Activated effector memory CD4-positive, alpha-beta T cell treated with anti-CD3 and anti-CD28 coated beads, Interleukin-2, amount 50 U/mL, for 16 hours (primary cell): Measurements from ENCODE around the gene BCL2L1.
A peak's percentile ranks its signal among the peaks of the same experiment; 100 is the strongest.
"Not testable (repeated sequence)": the region's sequence is repeated elsewhere in the genome, so short reads cannot be mapped to it uniquely, and the experiment has no call there.

Experiments
- DNase-seq: peaks from one replicate; pipeline ENCODE4 v3.0.0-alpha.2; 2020

The BCL2L1 gene

DNA sequence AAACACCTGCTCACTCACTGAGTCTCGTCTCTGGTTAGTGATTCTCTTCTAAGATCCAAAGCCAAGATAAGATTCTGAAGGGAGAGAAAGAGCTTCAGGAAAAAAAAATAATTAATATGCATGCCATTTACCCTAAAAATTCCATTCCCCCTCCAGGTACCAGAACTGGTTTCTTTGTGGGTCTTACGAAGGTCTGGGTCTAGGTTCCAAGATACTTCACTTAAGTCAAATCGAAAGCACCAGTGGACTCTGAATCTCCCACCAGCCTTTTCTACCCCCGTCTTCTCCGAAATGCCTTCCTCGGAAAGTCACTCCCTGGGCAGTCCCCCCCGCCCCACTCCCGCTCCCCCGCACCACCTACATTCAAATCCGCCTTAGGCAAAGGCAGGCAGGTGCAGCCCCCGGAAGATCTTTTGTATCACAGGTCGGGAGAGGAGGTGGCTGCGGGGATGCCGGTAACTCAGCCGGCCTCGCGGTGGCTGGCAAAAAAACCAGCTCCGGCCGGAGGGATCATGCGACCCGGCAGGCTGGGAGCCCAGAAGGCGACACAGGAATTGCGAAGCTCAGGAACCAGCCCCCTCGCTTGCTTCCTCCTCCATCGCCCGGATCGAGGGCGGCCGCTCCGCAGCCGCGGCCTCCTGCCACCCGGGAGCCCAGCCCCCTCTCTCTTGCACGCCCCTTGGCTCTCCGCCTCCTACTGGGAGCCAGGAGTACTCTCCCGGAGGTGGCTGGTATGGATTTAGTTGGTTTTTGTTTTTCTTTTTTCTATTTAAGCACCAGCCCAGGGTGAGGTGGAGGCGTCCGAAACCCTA is at the start of gene BCL2L1:
Gene BCL2L1 (minus strand): TSS at position 612 of the 812 bp plus-strand sequence. CDS start 650 bp downstream, outside the sequence.
- DNase-seq = peak; percentile 89

DNA sequence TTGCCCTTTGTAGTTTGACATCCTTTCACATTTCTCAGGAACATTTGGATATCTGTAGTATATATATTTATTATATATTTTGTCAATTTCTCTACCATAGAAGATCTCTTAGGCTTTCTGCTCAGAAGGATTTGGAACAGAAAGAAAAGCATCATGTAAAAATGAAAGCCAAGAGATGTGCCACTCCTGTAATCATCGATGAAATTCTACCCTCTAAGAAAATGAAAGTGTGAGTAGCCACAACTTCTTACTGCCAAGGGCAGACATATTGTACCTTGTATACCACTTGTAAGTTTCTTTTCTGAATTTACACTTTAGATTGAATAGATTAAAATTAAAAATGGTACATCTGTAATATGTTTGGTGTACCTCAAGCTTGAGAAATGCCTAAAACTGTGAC is 47.6 kb upstream of the BCL2L1 start:
- no peak for DNase-seq

DNA sequence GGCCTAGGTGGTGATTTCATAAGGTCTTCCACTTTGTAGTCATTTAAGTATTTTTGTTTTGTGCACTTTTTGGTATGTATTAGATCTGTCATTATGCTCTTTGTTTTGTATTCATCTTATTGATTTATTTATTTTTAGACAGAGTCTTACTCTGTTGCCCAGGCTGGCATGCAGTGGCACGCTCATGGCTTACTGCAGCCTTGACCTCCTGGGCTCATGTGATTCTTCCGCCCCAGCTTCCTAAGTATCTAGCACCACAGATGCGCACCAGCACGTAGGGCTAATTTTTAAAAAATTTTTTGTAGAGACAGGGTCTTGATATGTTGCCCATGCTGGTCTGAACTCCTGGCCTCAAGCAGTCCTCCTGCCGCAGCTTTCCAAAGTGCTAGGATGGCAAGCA is 47.0 kb upstream of the BCL2L1 start:
- DNase-seq = no peak

DNA sequence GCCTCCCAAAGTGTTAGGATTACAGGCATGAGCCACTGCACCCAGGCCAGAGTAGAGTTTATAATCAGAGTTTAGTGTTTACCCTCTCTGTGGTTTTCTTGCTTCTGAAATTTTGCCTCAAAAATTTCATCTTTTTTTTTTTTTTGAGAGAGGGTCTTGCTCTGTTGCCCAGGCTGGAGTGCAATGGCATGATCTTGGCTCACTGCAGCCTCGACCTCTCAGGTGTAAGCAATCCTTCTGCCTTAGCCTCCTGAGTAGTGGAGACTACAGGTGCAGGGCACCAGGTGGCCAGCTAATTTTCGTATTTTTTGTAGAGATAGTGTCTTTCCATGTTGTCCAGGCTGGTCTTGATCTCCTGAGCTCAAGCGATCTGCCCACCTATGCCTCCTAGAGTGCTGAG is 45.1 kb upstream of the BCL2L1 start:
- DNase-seq = no peak

DNA sequence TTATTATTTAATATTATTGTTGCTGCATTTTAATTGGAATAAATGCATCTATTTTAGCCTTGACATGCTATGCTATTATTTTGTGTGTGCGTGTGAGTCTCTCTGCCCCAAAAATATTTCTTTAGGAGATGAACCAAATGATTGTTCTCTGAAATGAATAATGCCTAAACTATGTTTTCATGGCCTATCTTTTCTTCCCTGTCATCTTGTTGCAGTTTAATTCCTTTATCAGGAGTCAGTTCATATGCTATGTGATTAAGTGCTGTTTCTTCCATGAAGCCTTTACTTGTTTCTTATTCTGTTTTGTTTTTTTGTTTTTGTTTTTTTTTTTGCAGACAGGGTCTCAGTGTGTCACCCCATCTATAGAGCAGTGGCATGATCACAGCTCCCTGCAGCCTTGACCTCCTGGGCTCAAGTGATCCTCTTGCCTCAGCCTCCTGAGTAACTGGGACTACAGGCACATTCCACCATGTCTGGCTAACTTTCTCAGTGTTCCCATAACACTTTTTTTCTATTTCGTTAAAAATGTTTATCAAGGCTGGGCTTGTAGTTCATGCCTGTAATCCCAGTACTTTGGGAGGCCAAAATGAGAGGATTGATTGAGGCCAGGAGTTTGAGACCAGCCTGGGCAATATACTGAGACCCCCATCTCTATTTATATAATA is 42.1 kb upstream of the BCL2L1 start:
- DNase-seq = no peak

DNA sequence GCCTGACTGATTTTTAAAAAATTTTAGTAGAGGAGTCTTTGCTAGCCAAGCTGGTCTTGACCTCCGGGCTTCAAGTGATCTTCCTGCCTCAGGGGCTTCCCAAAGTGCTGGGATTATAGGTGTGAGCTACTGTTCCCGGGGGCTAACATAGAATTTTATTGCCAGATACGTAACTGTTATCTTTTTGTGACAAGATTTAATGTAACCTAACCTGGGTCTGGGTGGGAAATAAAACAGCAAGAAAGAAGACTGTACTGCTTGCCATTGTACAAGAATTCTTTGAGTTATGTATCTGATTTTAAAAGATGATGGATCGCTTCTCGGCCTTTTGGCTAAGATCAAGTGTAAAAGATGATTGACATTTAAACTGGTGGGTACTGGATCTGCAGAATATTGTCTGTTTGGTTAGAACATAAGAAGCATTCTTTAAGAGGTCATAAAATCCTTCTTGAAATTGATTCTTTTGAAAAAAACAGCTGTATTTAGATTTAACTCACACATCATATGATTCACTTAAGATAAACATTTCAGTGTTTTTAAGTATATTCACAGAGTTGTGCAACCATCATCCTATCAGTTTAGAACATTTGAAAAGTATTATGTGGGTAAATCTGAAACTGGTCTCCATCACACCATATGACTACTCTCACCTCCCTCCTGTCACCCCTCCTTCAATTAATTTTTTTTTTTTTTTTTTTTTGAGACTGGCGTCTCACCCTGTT is 38.0 kb upstream of the BCL2L1 start:
- no peak for DNase-seq

DNA sequence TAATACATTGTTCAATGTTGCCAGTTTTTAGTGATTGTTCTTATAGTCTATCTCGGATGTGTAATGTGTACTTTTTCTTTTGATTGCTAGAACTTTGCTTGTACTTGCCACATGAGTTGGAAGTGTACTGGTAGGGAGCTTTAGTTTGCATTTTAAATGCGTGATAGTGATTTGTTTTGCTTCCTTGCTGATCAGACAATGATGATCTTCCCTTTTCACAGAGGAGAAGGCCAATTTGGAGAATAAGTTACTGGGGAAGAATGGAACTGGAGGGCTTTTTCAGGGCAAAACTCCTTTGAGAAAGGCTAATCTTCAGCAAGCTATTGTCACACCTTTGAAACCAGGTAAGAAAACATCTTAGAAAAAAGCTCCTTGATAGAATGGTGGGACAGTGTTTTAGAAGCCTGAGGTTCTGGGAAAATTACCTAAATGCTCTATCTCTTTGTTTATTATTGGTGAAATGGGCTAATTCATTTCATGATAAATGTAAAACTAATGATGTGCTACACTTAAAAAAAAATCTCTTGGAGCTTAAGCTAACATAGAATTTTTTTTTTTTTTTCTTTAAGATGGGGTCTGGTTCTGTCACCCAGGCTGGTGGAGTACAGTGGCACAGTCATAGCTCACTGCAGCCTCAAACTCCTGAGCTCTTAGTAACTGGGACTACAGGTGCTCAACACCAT is 37.3 kb upstream of the BCL2L1 start:
- DNase-seq = no peak

DNA sequence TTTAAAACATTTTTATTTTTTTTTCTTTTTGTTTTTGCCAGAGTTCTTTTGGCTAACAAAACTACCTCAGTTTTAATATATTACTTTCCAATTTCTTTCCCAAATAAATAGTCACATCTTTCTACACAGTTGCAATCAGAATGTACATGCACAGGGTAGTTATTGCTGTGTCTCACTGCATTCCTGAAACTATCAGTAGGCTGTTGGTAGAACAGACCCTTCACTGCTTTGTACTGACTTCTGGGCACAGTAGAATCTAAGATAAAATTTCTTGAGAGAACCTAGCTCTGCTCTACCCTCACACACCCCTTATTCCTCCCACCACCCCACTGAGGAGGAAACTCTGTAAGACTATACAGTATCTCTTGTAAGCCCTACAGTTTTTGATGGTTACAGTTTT is 36.3 kb upstream of the BCL2L1 start:
- DNase-seq = no peak

DNA sequence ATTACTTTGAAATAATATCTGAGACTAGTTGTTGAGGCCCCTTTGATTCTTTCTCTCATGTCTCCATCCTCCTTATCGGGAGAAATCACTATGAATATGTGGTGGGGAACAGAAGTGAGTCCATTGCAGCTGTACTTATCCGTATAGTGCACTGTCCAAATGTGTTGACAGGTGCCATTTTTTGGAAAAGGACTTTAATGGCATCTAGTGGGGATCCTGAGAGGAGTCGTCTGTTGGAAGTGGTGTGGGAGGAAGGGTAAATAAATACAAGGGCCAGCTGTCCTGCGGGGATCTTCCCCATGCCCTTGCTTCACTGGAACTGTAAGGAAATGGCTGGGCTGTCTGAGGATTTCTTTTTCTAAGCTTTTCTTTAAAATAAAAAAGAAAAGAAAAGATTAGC is 35.9 kb upstream of the BCL2L1 start:
- no peak for DNase-seq

DNA sequence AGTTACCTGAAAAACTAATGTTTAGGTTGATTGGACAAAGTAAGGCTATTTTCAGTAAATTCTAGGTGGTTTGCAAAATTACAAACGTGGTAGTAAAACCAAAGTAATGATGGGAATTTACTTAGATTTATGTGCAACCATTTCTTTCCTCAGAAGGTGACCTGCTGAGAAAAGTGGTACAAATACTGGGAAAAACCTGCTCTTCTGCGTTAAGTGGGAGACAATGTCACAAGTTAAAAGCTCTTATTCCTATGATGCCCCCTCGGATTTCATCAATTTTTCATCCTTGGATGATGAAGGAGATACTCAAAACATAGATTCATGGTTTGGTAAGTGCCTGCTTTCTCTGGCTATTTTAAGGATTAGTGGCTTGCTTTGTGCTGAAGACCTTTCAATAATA is 34.6 kb upstream of the BCL2L1 start:
- no peak for DNase-seq

DNA sequence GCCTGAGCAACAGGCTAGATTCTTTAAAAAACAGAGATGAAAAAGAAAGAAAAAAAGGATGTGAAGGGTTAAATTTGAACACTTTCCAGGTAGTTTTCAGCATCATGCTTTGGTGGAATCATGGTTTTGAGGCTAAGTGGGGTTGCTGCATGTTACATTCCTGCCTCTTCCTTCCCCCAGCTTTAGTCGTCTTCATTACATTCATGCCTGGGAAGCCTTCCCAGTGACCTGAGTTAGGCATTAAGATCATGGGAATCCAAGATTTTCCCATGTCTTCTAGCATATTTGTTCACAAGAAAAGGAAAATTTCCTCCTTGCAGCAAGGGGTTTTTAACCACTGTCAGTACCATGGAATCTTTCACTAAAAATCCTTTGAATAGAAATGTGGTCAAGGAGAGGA is 28.5 kb upstream of the BCL2L1 start:
- no peak for DNase-seq

DNA sequence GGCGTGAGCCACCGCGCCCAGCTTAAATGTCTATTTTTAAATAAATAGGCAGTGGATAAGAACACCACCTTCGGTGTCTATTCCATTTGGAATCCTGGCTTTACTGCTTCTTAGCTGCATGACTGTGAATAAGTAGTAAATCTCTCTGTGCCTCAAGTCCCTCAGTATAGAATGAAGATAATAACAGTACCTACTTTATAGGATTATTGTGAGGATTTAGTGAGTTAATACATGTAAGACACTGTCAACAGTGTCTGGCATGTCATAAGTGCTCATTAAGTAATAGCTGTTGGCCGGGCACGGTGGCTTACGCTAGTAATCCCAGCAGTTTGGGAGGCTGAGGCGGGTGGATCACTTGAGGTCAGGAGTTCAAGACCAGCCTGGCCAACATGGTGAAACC is 26.6 kb upstream of the BCL2L1 start:
- no peak for DNase-seq

DNA sequence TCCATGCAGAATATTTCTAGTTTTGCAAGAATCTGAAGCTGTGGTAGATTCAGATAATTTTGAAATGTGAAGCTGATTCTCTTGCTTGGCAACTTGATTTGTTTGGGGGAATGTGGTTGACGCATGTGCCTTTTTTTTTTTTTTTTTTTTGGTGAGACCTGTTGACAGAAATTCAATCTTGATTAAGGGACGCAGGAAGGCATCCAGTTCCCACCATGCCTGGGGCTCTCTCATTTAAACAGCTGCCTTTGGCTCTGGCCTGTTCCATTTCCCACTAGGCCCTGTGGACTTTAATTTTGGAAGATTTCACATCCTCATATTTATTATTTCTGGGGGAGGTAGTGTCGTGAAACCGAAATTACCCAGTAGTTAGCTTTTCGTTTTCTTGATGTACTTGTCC is 25.0 kb upstream of the BCL2L1 start:
- no peak for DNase-seq

DNA sequence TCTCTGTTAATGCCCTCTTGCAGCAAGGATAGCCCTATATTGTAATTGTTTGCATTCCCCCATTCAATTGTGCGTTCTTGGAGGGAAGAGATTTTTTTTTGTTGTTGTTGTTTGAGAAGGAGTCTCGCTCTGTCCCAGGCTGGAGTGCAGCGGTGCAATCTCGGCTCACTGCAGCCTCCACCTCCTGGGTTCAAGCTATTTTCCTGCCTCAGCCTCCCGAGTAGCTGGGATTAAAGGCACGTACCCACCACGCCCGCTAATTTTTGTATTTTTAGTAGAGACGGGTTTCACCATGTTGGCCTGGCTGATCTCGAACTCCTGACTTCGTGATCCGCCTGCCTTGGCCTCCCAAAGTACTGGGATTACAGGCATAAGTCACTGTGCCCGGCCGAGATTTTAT is 24.4 kb upstream of the BCL2L1 start:
- not testable (repeated sequence) for DNase-seq

DNA sequence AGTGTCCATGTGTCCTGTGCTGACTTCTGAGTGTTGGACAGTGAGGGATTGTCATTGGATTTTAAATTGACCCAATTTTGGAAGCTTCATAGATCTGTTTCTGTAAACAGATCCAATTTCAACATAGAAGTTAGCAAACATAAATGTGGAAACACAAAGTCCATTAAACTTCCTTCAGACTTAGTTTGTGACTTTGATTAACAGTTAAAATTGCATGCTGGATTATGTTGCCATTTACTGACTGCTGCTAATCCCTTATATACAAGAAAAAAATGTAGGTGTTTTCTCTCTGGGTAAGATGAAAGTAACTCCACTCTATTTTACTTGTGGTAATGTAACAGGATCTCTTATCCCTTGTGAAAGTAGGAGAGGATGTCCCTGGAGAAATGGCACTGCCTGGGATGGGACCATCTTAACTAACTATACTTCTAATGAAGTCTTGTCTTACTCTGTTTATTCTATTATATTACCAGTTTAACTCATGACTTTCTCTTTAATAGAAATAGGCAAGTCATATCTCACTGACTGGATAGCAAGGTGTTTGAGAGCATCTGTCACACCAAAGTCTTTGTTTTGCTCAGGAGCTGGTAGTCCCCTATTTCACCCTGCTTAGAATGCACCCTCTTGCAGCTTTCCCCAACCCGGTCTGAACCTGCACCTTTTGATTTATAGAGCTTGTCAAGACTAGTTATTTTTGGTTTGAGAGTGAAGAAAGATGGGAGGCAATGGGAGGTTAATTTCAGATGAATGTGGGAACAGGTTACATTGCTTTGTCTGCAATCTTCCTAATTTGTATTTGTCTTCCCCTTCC is 23.6 kb upstream of the BCL2L1 start:
- no peak for DNase-seq

DNA sequence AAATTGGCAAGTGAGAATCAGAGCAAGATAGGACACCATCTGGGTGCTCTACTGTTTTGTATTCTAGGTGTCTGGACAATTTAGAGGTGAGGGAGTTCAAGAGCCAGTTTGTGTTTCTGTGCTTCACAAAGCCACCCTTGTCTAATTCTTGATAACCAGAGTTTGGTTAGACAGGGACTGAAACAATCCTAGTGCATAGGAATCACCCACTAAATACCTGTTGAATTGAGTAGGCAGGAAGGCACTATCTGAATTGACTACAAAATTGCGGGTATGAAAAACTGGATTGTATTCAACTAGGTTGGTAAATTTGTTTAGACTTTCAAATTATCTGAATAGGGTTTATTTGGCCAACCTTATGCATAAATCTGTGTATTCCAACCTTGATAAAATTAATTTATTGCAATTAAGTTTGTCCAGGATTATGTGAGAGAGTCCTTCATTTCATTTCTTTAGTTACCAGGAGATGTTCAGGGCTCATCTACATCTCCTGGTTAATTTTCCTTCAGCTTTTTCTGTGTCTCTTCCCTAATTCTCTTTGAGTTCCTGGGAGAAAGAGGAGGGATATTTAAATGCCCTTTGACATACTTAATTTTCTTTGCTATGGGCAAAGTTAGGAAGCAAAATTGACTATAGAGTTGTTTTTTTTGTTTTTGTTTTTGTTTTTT is 18.1 kb upstream of the BCL2L1 start:
- DNase-seq = no peak

DNA sequence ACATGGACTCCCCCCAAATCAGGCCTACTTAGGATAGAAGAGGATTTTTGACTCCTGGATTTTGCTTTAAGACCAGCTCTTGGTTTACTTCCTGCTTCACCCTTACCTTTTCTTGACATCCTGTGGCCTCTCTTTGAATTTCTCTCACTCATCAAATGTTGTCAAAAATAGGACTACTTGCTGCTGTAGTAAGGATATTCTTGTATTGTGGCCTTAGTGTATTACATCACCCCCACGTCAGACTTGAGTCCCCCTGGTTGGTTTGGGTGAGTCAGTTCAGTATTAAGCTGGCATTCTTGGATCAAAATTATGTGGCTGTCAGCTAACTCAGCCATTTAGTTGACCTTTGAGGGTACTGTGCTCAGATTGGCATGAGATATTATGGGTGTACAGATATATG is 17.5 kb upstream of the BCL2L1 start:
- DNase-seq = no peak

DNA sequence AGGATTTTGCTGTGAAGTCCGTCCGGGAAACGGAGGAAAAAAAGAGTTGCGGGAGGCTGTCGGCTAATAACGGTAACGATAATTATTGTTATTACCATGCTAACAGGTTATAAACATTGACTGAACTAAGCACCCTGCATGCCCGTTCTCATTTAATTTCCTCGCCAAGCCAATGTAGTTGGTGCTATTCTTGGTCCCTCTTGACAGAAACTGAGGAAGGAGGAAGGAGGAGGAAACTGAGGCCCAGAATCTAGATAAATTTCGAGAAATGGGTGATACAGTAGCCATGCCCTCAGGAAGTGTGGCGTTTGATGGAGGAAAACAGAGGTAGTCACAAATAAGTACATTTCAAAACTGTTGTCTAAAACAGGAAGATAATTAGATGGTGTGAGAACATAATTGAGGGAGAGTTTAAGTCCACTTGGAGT is 16.9 kb upstream of the BCL2L1 start:
- DNase-seq = no peak

DNA sequence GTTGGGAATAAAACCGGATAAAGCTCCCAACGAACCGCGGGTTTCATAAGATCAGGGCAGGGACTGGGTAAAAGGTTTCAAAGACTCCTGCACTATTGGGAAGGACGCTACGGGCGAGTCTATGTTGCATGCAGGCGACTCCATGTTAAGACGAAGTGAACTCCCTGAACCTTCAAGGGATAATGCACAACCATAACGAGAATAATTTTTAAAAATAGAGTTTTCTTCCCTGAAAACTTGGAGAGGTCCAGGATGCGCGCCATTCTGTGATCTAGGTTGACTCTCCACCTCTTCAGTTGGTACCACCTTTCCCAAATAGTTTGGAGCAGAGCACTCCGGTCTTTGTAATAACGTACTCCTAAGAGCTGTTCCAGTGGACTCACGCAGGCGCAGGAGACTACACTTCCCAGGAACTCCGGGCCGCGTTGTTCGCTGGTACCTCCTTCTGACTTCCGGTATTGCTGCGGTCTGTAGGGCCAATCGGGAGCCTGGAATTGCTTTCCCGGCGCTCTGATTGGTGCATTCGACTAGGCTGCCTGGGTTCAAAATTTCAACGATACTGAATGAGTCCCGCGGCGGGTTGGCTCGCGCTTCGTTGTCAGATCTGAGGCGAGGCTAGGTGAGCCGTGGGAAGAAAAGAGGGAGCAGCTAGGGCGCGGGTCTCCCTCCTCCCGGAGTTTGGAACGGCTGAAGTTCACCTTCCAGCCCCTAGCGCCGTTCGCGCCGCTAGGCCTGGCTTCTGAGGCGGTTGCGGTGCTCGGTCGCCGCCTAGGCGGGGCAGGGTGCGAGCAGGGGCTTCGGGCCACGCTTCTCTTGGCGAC is 16.3 kb upstream of the BCL2L1 start, which contains the start of gene TPX2:
Gene TPX2 (plus strand): TSS at position 562 of the 821 bp plus-strand sequence. CDS start 18,187 bp downstream, outside the sequence.
- DNase-seq = peak; percentile 93

DNA sequence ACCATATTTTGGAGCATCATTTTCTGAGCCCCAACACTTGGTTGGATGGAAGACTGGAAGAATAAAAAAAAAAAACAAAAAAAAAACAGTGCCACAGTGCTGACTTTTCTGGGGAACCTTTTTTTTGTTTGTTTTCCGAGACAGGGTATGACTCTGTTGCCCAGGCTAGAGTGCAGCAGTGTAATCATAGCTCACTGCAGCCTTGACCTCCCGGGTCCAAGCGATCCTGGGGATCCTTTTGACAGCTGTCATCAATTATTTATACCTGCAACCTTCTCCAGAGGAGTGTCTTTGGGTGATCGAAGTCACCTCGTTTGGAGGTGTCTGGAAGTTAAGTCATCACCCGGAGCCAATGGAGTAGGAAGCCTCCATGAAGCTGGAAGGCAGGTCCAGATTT is 8.7 kb upstream of the BCL2L1 start:
- no peak for DNase-seq
